ENCODE measurements around the gene EHHADH.

Gene EHHADH

GRCh38 chr3:185197068-185197467, 56.8 kb downstream of the EHHADH start:
- DNase-seq (ENCODE audit: low read depth): no peak

- DNase-seq (ENCODE audit: low read depth): no peak
These were observed 58.2 kb downstream of the EHHADH start for GRCh38 chr3:185195652-185196051.

- no peak for DNase-seq (ENCODE audit: low read depth)
These were observed 65.0 kb downstream of the EHHADH start for GRCh38 chr3:185188816-185189215.

- no peak for DNase-seq (ENCODE audit: low read depth)
These were observed 66.5 kb downstream of the EHHADH start for GRCh38 chr3:185187391-185187790.

- no peak for DNase-seq (ENCODE audit: low read depth)
These were observed 77.0 kb downstream of the EHHADH start for GRCh38 chr3:185176750-185177359.

GRCh38 chr3:185175370-185175987, 78.4 kb downstream of the EHHADH start:
- no peak for DNase-seq (ENCODE audit: low read depth)

GRCh38 chr3:185172086-185173049, 81.5 kb downstream of the EHHADH start:
- DNase-seq (ENCODE audit: low read depth): no peak

- DNase-seq (ENCODE audit: low read depth): no peak
These were observed 89.2 kb downstream of the EHHADH start for GRCh38 chr3:185164428-185165217.

GRCh38 chr3:185162634-185163033, 91.2 kb downstream of the EHHADH start:
- no peak for DNase-seq (ENCODE audit: low read depth)

- DNase-seq (ENCODE audit: low read depth): no peak
These were observed 92.1 kb downstream of the EHHADH start for GRCh38 chr3:185161761-185162160.

- no peak for DNase-seq (ENCODE audit: low read depth)
These were observed 96.5 kb downstream of the EHHADH start for GRCh38 chr3:185157347-185157746.

- no peak for DNase-seq (ENCODE audit: low read depth)
These were observed 98.2 kb downstream of the EHHADH start for GRCh38 chr3:185155678-185156077.

- no peak for DNase-seq (ENCODE audit: low read depth)
These were observed 99.8 kb downstream of the EHHADH start for GRCh38 chr3:185153861-185154629.

- DNase-seq (ENCODE audit: low read depth): no peak
These were observed 100.6 kb downstream of the EHHADH start for GRCh38 chr3:185153171-185153771.

GRCh38 chr3:185152410-185153170, 101.3 kb downstream of the EHHADH start, which contains the start of gene C3orf70:
Gene C3orf70, minus strand, starts transcription at chr3:185153060. Its CDS starts 237 bp downstream, at chr3:185152823.
- no peak for DNase-seq (ENCODE audit: low read depth)

- DNase-seq (ENCODE audit: low read depth): no peak
These were observed 101.9 kb downstream of the EHHADH start for GRCh38 chr3:185151964-185152409.

GRCh38 chr3:185151101-185151963, 102.5 kb downstream of the EHHADH start:
- no peak for DNase-seq (ENCODE audit: low read depth)

GRCh38 chr3:185150561-185150960, 103.3 kb downstream of the EHHADH start:
- DNase-seq (ENCODE audit: low read depth): no peak

GRCh38 chr3:185149591-185149990, 104.3 kb downstream of the EHHADH start:
- DNase-seq (ENCODE audit: low read depth): no peak
